HL-60 (cell line): ENCODE data around the gene USP21.

Experiments
- GABPA ChIP-seq: IDR thresholded peaks from 2 replicates; pipeline ENCODE4 v1.6.1; 2012; ENCODE audit warnings: low read depth
- POLR2AphosphoS5 ChIP-seq: IDR thresholded peaks from 2 replicates; pipeline ENCODE4 v1.6.1; 2012; ENCODE audit warnings: low read depth
- SPI1 ChIP-seq: IDR thresholded peaks from 2 replicates; pipeline ENCODE4 v1.6.1; 2012; ENCODE audit warnings: low read depth, mild to moderate bottlenecking, borderline replicate concordance
- TF ChIP-seq, protein P1 (sequence below): IDR thresholded peaks from one replicate; pipeline ENCODE4 v1.5.1; 2011; ENCODE audit warnings: low read length, control low read depth, inconsistent platforms; ENCODE audit not compliant: insufficient read depth
- TF ChIP-seq, protein P2 (sequence below): IDR thresholded peaks from 2 replicates; pipeline ENCODE4 v1.6.1; 2012; ENCODE audit warnings: low read depth; ENCODE audit not compliant: insufficient replicate concordance

GRCh38 chr1:161192476-161193465 is 33.5 kb downstream of the USP21 start:
- TF ChIP-seq, protein P1, sequence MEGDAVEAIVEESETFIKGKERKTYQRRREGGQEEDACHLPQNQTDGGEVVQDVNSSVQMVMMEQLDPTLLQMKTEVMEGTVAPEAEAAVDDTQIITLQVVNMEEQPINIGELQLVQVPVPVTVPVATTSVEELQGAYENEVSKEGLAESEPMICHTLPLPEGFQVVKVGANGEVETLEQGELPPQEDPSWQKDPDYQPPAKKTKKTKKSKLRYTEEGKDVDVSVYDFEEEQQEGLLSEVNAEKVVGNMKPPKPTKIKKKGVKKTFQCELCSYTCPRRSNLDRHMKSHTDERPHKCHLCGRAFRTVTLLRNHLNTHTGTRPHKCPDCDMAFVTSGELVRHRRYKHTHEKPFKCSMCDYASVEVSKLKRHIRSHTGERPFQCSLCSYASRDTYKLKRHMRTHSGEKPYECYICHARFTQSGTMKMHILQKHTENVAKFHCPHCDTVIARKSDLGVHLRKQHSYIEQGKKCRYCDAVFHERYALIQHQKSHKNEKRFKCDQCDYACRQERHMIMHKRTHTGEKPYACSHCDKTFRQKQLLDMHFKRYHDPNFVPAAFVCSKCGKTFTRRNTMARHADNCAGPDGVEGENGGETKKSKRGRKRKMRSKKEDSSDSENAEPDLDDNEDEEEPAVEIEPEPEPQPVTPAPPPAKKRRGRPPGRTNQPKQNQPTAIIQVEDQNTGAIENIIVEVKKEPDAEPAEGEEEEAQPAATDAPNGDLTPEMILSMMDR = peak; percentile 96
- TF ChIP-seq, protein P2, sequence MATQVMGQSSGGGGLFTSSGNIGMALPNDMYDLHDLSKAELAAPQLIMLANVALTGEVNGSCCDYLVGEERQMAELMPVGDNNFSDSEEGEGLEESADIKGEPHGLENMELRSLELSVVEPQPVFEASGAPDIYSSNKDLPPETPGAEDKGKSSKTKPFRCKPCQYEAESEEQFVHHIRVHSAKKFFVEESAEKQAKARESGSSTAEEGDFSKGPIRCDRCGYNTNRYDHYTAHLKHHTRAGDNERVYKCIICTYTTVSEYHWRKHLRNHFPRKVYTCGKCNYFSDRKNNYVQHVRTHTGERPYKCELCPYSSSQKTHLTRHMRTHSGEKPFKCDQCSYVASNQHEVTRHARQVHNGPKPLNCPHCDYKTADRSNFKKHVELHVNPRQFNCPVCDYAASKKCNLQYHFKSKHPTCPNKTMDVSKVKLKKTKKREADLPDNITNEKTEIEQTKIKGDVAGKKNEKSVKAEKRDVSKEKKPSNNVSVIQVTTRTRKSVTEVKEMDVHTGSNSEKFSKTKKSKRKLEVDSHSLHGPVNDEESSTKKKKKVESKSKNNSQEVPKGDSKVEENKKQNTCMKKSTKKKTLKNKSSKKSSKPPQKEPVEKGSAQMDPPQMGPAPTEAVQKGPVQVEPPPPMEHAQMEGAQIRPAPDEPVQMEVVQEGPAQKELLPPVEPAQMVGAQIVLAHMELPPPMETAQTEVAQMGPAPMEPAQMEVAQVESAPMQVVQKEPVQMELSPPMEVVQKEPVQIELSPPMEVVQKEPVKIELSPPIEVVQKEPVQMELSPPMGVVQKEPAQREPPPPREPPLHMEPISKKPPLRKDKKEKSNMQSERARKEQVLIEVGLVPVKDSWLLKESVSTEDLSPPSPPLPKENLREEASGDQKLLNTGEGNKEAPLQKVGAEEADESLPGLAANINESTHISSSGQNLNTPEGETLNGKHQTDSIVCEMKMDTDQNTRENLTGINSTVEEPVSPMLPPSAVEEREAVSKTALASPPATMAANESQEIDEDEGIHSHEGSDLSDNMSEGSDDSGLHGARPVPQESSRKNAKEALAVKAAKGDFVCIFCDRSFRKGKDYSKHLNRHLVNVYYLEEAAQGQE = no peak
- TF ChIP-seq SPI1 (peak; percentile 74), GABPA (no peak), POLR2AphosphoS5 (no peak)
